H1 (cell line): ENCODE data around the gene RHBDF2. TPM values are rescaled to one million over a fixed set of nuclear protein-coding genes. Genes with fewer than 3 reads are reported as not detected.

Source experiments
- CTCF ChIA-PET: fragments of 300-600 bp; sonication (Branson Sonifier 250); formaldehyde crosslinking; loops from one replicate; lab custom pipeline; 2021; ENCODE audit not compliant: partially characterized antibody; lab: Charles Lee
- POLR2A ChIA-PET: fragments of 300-600 bp; sonication (Branson Sonifier 250); formaldehyde crosslinking; loops from one replicate; lab custom pipeline; 2021; ENCODE audit warnings: inconsistent platforms; ENCODE audit not compliant: partially characterized antibody; lab: Charles Lee
- DNase-seq, 2 experiments: peaks; one replicate each; pipeline versions ENCODE4 v3.0.0 to v3.0.0-alpha.2; 2010 to 2022; ENCODE audit warnings: low spot score in 2 of 2, low read depth in 1 of 2, mixed read lengths in 1 of 2
- FAIRE-seq: peaks from 2 replicates; lab custom pipeline; 2011; peaks lifted over from hg19 to GRCh38; lab: Jason Lieb, UNC
- H2AFZ ChIP-seq: 2 replicates; pipeline ENCODE4 v1.8.1; 2012; ENCODE audit warnings: low read length, inconsistent platforms
- H2AK5ac ChIP-seq: 2 replicates; pipeline ENCODE4 v1.6.1; 2013; ENCODE audit warnings: low read depth, low read length
- H2BK120ac ChIP-seq: replicated peaks from 2 replicates; pipeline ENCODE3; 2013; ENCODE audit warnings: low read depth, low read length, inconsistent platforms
- H2BK12ac ChIP-seq: 2 replicates; pipeline ENCODE4 v1.6.1; 2013; ENCODE audit warnings: low read depth, low read length
- H2BK15ac ChIP-seq: 2 replicates; pipeline ENCODE4 v1.6.1; 2013; ENCODE audit warnings: low read length
- H2BK20ac ChIP-seq: 2 replicates; pipeline ENCODE4 v1.6.1; 2013; ENCODE audit warnings: low read length
- H2BK5ac ChIP-seq: 2 replicates; pipeline ENCODE4 v1.6.1; 2013; ENCODE audit warnings: low read depth, low read length
- H3K14ac ChIP-seq: 2 replicates; pipeline ENCODE4 v1.6.1; 2013; ENCODE audit warnings: inconsistent platforms; ENCODE audit not compliant: insufficient read length
- H3K18ac ChIP-seq: 2 replicates; pipeline ENCODE4 v1.6.1; 2013; ENCODE audit warnings: low read length; ENCODE audit errors: extremely low read depth
- H3K23ac ChIP-seq: 2 replicates; pipeline ENCODE4 v1.6.1; 2013; ENCODE audit warnings: inconsistent platforms; ENCODE audit not compliant: insufficient read length
- H3K23me2 ChIP-seq: 2 replicates; pipeline ENCODE4 v1.6.1; 2013; ENCODE audit warnings: low read depth, low read length
- H3K27ac ChIP-seq: 2 replicates; pipeline ENCODE4 v1.6.1; 2011; ENCODE audit warnings: low read depth, low read length, inconsistent platforms
- H3K27me3 ChIP-seq, 4 experiments: replicated peaks in 1 of 4; 1 replicate in 1 of 4; 2 replicates in 3 of 4; pipeline versions ENCODE4 v1.6.1 to v1.8.1; 2011 to 2013; ENCODE audit warnings: low read length in 3 of 4, mild to moderate bottlenecking in 3 of 4, inconsistent platforms in 2 of 4, mixed read lengths in 2 of 4, moderate library complexity in 1 of 4; ENCODE audit not compliant: control insufficient read depth in 3 of 4, insufficient read depth in 3 of 4; ENCODE audit errors: extremely low read depth in 1 of 4
- H3K36me3 ChIP-seq, 4 experiments: 2 replicates each; pipeline versions ENCODE4 v1.6.1 to v1.8.1; 2011 to 2013; ENCODE audit warnings: mild to moderate bottlenecking in 4 of 4, low read length in 3 of 4, moderate library complexity in 2 of 4, control low read depth in 1 of 4, inconsistent platforms in 1 of 4; ENCODE audit not compliant: insufficient read depth in 4 of 4, control insufficient read depth in 2 of 4
- H3K4ac ChIP-seq: replicated peaks from 2 replicates; pipeline ENCODE3; 2013; ENCODE audit warnings: low read length, low read depth, mixed read lengths, inconsistent platforms; ENCODE audit not compliant: insufficient read length
- H3K4me1 ChIP-seq, 4 experiments: replicated peaks in 1 of 4; 1 replicate in 1 of 4; 2 replicates in 3 of 4; pipeline versions ENCODE4 v1.6.1 to v1.8.1; 2011 to 2013; ENCODE audit warnings: low read length in 3 of 4, inconsistent platforms in 2 of 4, mixed read lengths in 1 of 4; ENCODE audit not compliant: insufficient read depth in 4 of 4, control insufficient read depth in 3 of 4
- H3K4me2 ChIP-seq, 2 experiments: 2 replicates each; pipeline versions ENCODE4 v1.6.1 to v1.8.1; 2011 to 2013; ENCODE audit warnings: low read depth in 2 of 2, low read length in 2 of 2, control low read depth in 1 of 2, inconsistent platforms in 1 of 2, mild to moderate bottlenecking in 1 of 2; ENCODE audit not compliant: insufficient read depth in 1 of 2
- H3K4me3 ChIP-seq, 4 experiments: fragments of 200-600, 300-600 bp in 1 of 4; sonication (generic), shearing (Covaris generic), sonication (Bioruptor Twin) in 1 of 4; 2 replicates each; pipeline versions ENCODE4 v1.5.1 to v1.8.1; 2011 to 2016; ENCODE audit warnings: low read length in 4 of 4, low read depth in 3 of 4, control low read depth in 2 of 4, inconsistent platforms in 2 of 4, mild to moderate bottlenecking in 2 of 4, mixed read lengths in 1 of 4, moderate library complexity in 1 of 4; ENCODE audit not compliant: insufficient read depth in 2 of 4; ENCODE audit errors: extremely low read depth in 1 of 4
- H3K56ac ChIP-seq: replicated peaks from 2 replicates; pipeline ENCODE3; 2013; ENCODE audit warnings: low read depth, mild to moderate bottlenecking, mixed read lengths, low read length, inconsistent platforms; ENCODE audit not compliant: insufficient read length
- H3K79me1 ChIP-seq: 2 replicates; pipeline ENCODE4 v1.6.1; 2013; ENCODE audit warnings: low read depth, low read length, control low read depth
- H3K79me2 ChIP-seq, 2 experiments: 2 replicates each; pipeline versions ENCODE4 v1.6.1 to v1.8.1; 2012 to 2013; ENCODE audit warnings: low read length in 2 of 2, mild to moderate bottlenecking in 2 of 2, inconsistent platforms in 1 of 2; ENCODE audit not compliant: insufficient read depth in 2 of 2, control insufficient read depth in 1 of 2
- H3K9ac ChIP-seq, 4 experiments: replicated peaks in 1 of 4; 1 replicate in 1 of 4; 2 replicates in 3 of 4; pipeline versions ENCODE4 v1.6.1 to v1.8.1; 2011 to 2013; ENCODE audit warnings: low read depth in 3 of 4, low read length in 3 of 4, control low read depth in 2 of 4, mild to moderate bottlenecking in 2 of 4, moderate library complexity in 2 of 4, inconsistent platforms in 1 of 4; ENCODE audit errors: extremely low read depth in 1 of 4
- H3K9me3 ChIP-seq, 2 experiments: 2 replicates each; pipeline versions ENCODE4 v1.6.1 to v1.8.1; 2012 to 2013; ENCODE audit warnings: mild to moderate bottlenecking in 2 of 2, moderate library complexity in 2 of 2, control low read depth in 1 of 2, inconsistent platforms in 1 of 2, low read depth in 1 of 2, low read length in 1 of 2, mixed read lengths in 1 of 2; ENCODE audit not compliant: insufficient read depth in 2 of 2
- H4K20me1 ChIP-seq, 2 experiments: replicated peaks in 1 of 2; 2 replicates each; pipeline versions ENCODE3 to v1.8.1; 2011 to 2013; ENCODE audit warnings: inconsistent platforms in 2 of 2, low read length in 2 of 2, mild to moderate bottlenecking in 1 of 2; ENCODE audit not compliant: insufficient read depth in 2 of 2, control insufficient read depth in 1 of 2
- H4K5ac ChIP-seq: 2 replicates; pipeline ENCODE4 v1.6.1; 2013; ENCODE audit warnings: low read length, low read depth, mixed read lengths, inconsistent platforms; ENCODE audit not compliant: insufficient read length
- H4K8ac ChIP-seq: 2 replicates; pipeline ENCODE4 v1.8.0; 2013; ENCODE audit warnings: mild to moderate bottlenecking, moderate library complexity, low read length, inconsistent platforms; ENCODE audit not compliant: insufficient read depth; ENCODE audit errors: extremely low read depth
- H4K91ac ChIP-seq: replicated peaks from 2 replicates; pipeline ENCODE3; 2013; ENCODE audit warnings: low read length, mixed read lengths, inconsistent platforms; ENCODE audit not compliant: insufficient read length
- EGR1 ChIP-seq: IDR thresholded peaks from 2 replicates; pipeline ENCODE4 v1.6.1; 2011; ENCODE audit warnings: low read depth, low read length, borderline replicate concordance
- JUND ChIP-seq: IDR thresholded peaks from 2 replicates; pipeline ENCODE4 v1.6.1; 2011; ENCODE audit warnings: mild to moderate bottlenecking, improper control_type of control experiment, low read length
- PHF8 ChIP-seq: fragments of 200-600 bp; sonication (generic); conservative IDR thresholded peaks from 2 replicates; pipeline ENCODE4 v1.7.1; 2012; ENCODE audit warnings: low read depth, mild to moderate bottlenecking, inconsistent platforms, low read length, moderate library complexity
- ZNF274 ChIP-seq: IDR thresholded peaks from 2 replicates; pipeline ENCODE4 v1.7.0; 2012; ENCODE audit warnings: low read length, borderline replicate concordance; ENCODE audit errors: extremely low read depth
- WGBS, 2 experiments: shearing (Covaris generic) in 1 of 2; methylation state at CpG; one replicate each; pipeline versions ENCODE4 v1.1.6 to v1.1.7; 2013 to 2015; ENCODE audit warnings: low lambda C conversion rate in 2 of 2, mixed read lengths in 2 of 2, inconsistent platforms in 1 of 2, low coverage in 1 of 2, missing lambda C conversion rate in 1 of 2; ENCODE audit not compliant: insufficient replicate concordance in 2 of 2, insufficient coverage in 1 of 2, insufficient read length in 1 of 2; ENCODE audit errors: extremely low coverage in 1 of 2, missing lambda C conversion rate in 1 of 2; 5-methylcytosine and 5-hydroxymethylcytosine counted together
- polyA plus RNA-seq, 7 experiments: library from polyadenylated mRNA; depleted of rRNA in 3 of 7; stranded (reverse) in 5 of 7; unstranded in 2 of 7; fragments of >200 nt in 5 of 7; fragments of 200-250 nt in 2 of 7; gene quantifications; 1 replicate in 5 of 7; 2 replicates in 1 of 7; 4 replicates in 1 of 7; pipeline versions ENCODE4 v1.2.1 to v1.2.3, GENCODE V29; 2011 to 2013; ENCODE audit warnings: missing spikeins in 2 of 7, mixed read lengths in 2 of 7
- total RNA-seq: library from RNA; stranded (reverse); fragmentation: NEBNext Ultra II Directional; extraction: Animal tissue kit (Norgen Biotek cat#: 25700); gene quantifications from 2 replicates; pipeline ENCODE4 v1.2.1, GENCODE V29; 2021

RHBDF2 gene
- total and polyA plus RNA-seq, 2 of the 8 experiments (the other 6 are each of a cell fraction or from before 2014, with no cell fraction given): 21.2 to 25.9 TPM

- Histone ChIP-seq H2BK5ac (no peak overlapping the region), H3K14ac (no peak overlapping the region), H3K4me3 (no peak overlapping the region), H2AFZ (no peak overlapping the region), H3K79me2 (no peaks in the 10 kb centered on the region), H3K9ac (no peak overlapping the region), H3K27ac (no peak overlapping the region), H3K56ac (no peak overlapping the region), H3K79me1 (no peaks in the 10 kb centered on the region), H4K91ac (peak overlapping the region; percentile 10), H4K8ac (no peak overlapping the region), H2BK12ac (peak overlapping the region; percentile 6; the same call in 1 of the 2 replicates), H3K4ac (no peak overlapping the region), H2BK120ac (no peak overlapping the region), H3K36me3 (no peaks in the 10 kb centered on the region), H2BK20ac (no peak overlapping the region), H3K27me3 (peaks cover 8 to 30% (median 29%) of the 10 kb centered on the region in 4 experiments), H3K23me2 (peaks cover 11% of the 10 kb centered on the region), H2BK15ac (no peak overlapping the region), H4K20me1 (no peaks in the 10 kb centered on the region), H3K9me3 (no peaks in the 10 kb centered on the region), H3K4me2 (no peak overlapping the region; a peak in 1 of 4 replicates), H4K5ac (no peak overlapping the region), H3K23ac (no peak overlapping the region), H3K18ac (no peak overlapping the region), H2AK5ac (no peak overlapping the region), H3K4me1 (peaks cover 0 to 37% (median 18%) of the 10 kb centered on the region in 4 experiments; a peak in 6 of 7 replicates)
- 90% methylated on average over 10 of the region's 10 CpGs; no CpG with 5 or more reads in 1 of the 2 experiments for WGBS, 2 experiments
- no peak for DNase-seq
- no peak for FAIRE-seq
- ChIA-PET POLR2A (interaction anchor here (1.0 to 4.0 kb wide), 3 partner anchors 9 to 157 kb away, joined by 3 to 38 read pairs (median 4); partner anchors contain the start of gene SPHK1), CTCF (interaction anchor here (0.7 to 15.6 kb wide), 6 partner anchors 9 to 84 kb away, joined by 3 to 260 read pairs (median 17); no protein-coding TSS in a partner anchor)
- TF ChIP-seq PHF8 (no peak), EGR1 (no peak), ZNF274 (no peak), JUND (no peak)
Measured at GRCh38 chr17:76541739-76542454, 40.7 kb upstream of the RHBDF2 start.
